GM19043 (cell line): ENCODE results near the gene FUT2.
"Not testable (repeated sequence)": the region's sequence is repeated elsewhere in the genome, so short reads cannot be mapped to it uniquely, and the experiment has no call there.

Source experiments
- ATAC-seq: cut with Tn5 transposase; IDR thresholded peaks from one replicate; pipeline ENCODE4 v1.9.1; 2021; ENCODE audit warnings: low read depth; ENCODE audit not compliant: unreplicated experiment

Gene FUT2

GRCh38 chr19:48698046-48698445 is 2.3 kb downstream of the FUT2 start:
- no peak for ATAC-seq

GRCh38 chr19:48702701-48703100 is 6.9 kb downstream of the FUT2 start:
- ATAC-seq = no peak

- no peak for ATAC-seq
Measured at GRCh38 chr19:48703316-48703715, 7.5 kb downstream of the FUT2 start.

GRCh38 chr19:48705431-48705830 is 9.7 kb downstream of the FUT2 start:
- ATAC-seq = no peak

GRCh38 chr19:48708471-48708870 is 12.7 kb downstream of the FUT2 start:
- no peak for ATAC-seq

GRCh38 chr19:48711106-48711662 is 15.4 kb downstream of the FUT2 start:
- ATAC-seq = no peak

- ATAC-seq = no peak
Measured at GRCh38 chr19:48713041-48713863, 17.5 kb downstream of the FUT2 start.

- peak; percentile 76 for ATAC-seq
Measured at GRCh38 chr19:48713864-48714755, 18.3 kb downstream of the FUT2 start.

GRCh38 chr19:48714759-48715675 is 19.2 kb downstream of the FUT2 start:
- no peak for ATAC-seq

- no peak for ATAC-seq
Measured at GRCh38 chr19:48715681-48716171, 20.0 kb downstream of the FUT2 start.

- ATAC-seq = no peak
Measured at GRCh38 chr19:48716562-48717291, 21.0 kb downstream of the FUT2 start.

GRCh38 chr19:48718106-48718505 is 22.3 kb downstream of the FUT2 start:
- ATAC-seq = not testable (repeated sequence)

GRCh38 chr19:48718711-48719231 is 23.0 kb downstream of the FUT2 start:
- no peak for ATAC-seq

- no peak for ATAC-seq
Measured at GRCh38 chr19:48719263-48720171, 23.7 kb downstream of the FUT2 start, which contains the start of gene MAMSTR. TSS of gene MAMSTR (minus strand) at chr19:48719725. CDS start at chr19:48719031, 694 bp downstream.

- ATAC-seq = peak; percentile 6
Measured at GRCh38 chr19:48720251-48720612, 24.5 kb downstream of the FUT2 start.

GRCh38 chr19:48720613-48721296 is 25.0 kb downstream of the FUT2 start:
- ATAC-seq = peak; percentile 80

- ATAC-seq = no peak
Measured at GRCh38 chr19:48722196-48722708, 26.5 kb downstream of the FUT2 start.
